OCI-LY3 (cell line): ENCODE data around the gene MTHFD1L.

Source experiments
- EZH2phosphoT487 ChIP-seq: fragments of 200-600 bp; shearing (Covaris generic); IDR thresholded peaks from 2 replicates; pipeline ENCODE4 v1.6.1; 2018; ENCODE audit warnings: antibody characterized with exemption, mixed run types, low read depth
- TF ChIP-seq, protein P1 (sequence below): fragments of 200-600, 300-600 bp; sonication (generic); IDR thresholded peaks from 2 replicates; pipeline ENCODE4 v1.5.1; 2014; ENCODE audit warnings: antibody characterized with exemption, low read length, low read depth

- TF ChIP-seq, protein P1, sequence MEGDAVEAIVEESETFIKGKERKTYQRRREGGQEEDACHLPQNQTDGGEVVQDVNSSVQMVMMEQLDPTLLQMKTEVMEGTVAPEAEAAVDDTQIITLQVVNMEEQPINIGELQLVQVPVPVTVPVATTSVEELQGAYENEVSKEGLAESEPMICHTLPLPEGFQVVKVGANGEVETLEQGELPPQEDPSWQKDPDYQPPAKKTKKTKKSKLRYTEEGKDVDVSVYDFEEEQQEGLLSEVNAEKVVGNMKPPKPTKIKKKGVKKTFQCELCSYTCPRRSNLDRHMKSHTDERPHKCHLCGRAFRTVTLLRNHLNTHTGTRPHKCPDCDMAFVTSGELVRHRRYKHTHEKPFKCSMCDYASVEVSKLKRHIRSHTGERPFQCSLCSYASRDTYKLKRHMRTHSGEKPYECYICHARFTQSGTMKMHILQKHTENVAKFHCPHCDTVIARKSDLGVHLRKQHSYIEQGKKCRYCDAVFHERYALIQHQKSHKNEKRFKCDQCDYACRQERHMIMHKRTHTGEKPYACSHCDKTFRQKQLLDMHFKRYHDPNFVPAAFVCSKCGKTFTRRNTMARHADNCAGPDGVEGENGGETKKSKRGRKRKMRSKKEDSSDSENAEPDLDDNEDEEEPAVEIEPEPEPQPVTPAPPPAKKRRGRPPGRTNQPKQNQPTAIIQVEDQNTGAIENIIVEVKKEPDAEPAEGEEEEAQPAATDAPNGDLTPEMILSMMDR: no peak
- no peak for TF ChIP-seq EZH2phosphoT487
These were observed 274.0 kb downstream of the MTHFD1L start for GRCh38 chr6:151139524-151139923.
